Endodermal cell (in vitro differentiated cells): ENCODE measurements around the gene SPAG17. TPM values are rescaled to one million over a fixed set of nuclear protein-coding genes. Genes with fewer than 3 reads are reported as not detected.

ENCODE experiments used
- DNase-seq: peaks from one replicate; pipeline ENCODE4 v3.0.0-alpha.2; 2017
- H3K27ac ChIP-seq: 2 replicates; pipeline ENCODE4 v1.5.1; 2013; ENCODE audit warnings: mild to moderate bottlenecking, low read depth, low read length, moderate library complexity
- H3K27me3 ChIP-seq: 2 replicates; pipeline ENCODE4 v1.6.1; 2013; ENCODE audit warnings: mild to moderate bottlenecking, low read length, moderate library complexity; ENCODE audit not compliant: insufficient read depth, control insufficient read depth, poor library complexity, severe bottlenecking
- H3K36me3 ChIP-seq: 2 replicates; pipeline ENCODE4 v1.7.0; 2013; ENCODE audit warnings: mild to moderate bottlenecking, low read length, moderate library complexity; ENCODE audit not compliant: control insufficient read depth, insufficient read depth
- H3K4me1 ChIP-seq: one replicate; pipeline ENCODE4 v1.7.0; 2013; ENCODE audit warnings: low read length; ENCODE audit not compliant: control insufficient read depth, insufficient read depth
- H3K4me3 ChIP-seq: 2 replicates; pipeline ENCODE4 v1.5.1; 2013; ENCODE audit warnings: mild to moderate bottlenecking, low read length, moderate library complexity
- H3K9ac ChIP-seq: 2 replicates; pipeline ENCODE4 v1.6.1; 2013; ENCODE audit warnings: mild to moderate bottlenecking, low read length, moderate library complexity; ENCODE audit not compliant: poor library complexity, severe bottlenecking; ENCODE audit errors: extremely low read depth
- H3K9me3 ChIP-seq: 2 replicates; pipeline ENCODE4 v1.6.1; 2013; ENCODE audit warnings: mild to moderate bottlenecking, low read length, moderate library complexity; ENCODE audit not compliant: control insufficient read depth
- H3K27ac Mint-ChIP-seq: 2 replicates; pipeline ENCODE4 v1.8.0; 2020; ENCODE audit warnings: mixed read lengths
- H3K27me3 Mint-ChIP-seq: 2 replicates; pipeline ENCODE4 v1.8.0; 2021; ENCODE audit warnings: mild to moderate bottlenecking, mixed read lengths; ENCODE audit not compliant: insufficient read depth
- H3K36me3 Mint-ChIP-seq: 2 replicates; pipeline ENCODE4 v1.8.0; 2020; ENCODE audit warnings: low read depth, mixed read lengths
- H3K4me1 Mint-ChIP-seq: 2 replicates; pipeline ENCODE4 v1.8.0; 2020; ENCODE audit warnings: mixed read lengths
- H3K4me3 Mint-ChIP-seq: 2 replicates; pipeline ENCODE4 v1.8.0; 2020; ENCODE audit warnings: mild to moderate bottlenecking, moderate library complexity, mixed read lengths
- H3K9me3 Mint-ChIP-seq: 2 replicates; pipeline ENCODE4 v1.8.0; 2020; ENCODE audit warnings: mild to moderate bottlenecking, mixed read lengths
- WGBS, 2 experiments: methylation state at CpG; one replicate each; pipeline versions ENCODE4 v1.1.5 to v1.1.7; 2013; ENCODE audit warnings: missing lambda C conversion rate in 2 of 2, mixed read lengths in 1 of 2; ENCODE audit not compliant: insufficient coverage in 1 of 2, insufficient read length in 1 of 2; 5-methylcytosine and 5-hydroxymethylcytosine counted together
- total RNA-seq, 2 donors: library from RNA; stranded (reverse); fragmentation: NEBNext Ultra II Directional in 1 of 2; extraction: Animal tissue kit (Norgen Biotek cat#: 25700) in 1 of 2; gene quantifications; 2 replicates in 1 of 2; 3 replicates in 1 of 2; pipeline ENCODE4 v1.2.1, GENCODE V29; 2021
- TF ChIP-seq, protein P1 (sequence below): fragments of 200-600 bp; sonication (generic); conservative IDR thresholded peaks from 2 replicates; pipeline ENCODE4 v1.5.0; 2021; ENCODE audit warnings: antibody characterized with exemption, mild to moderate bottlenecking

The SPAG17 gene
- total RNA-seq, 2 donors from 2014 or later = 5.0 to 6.3 TPM

DNA sequence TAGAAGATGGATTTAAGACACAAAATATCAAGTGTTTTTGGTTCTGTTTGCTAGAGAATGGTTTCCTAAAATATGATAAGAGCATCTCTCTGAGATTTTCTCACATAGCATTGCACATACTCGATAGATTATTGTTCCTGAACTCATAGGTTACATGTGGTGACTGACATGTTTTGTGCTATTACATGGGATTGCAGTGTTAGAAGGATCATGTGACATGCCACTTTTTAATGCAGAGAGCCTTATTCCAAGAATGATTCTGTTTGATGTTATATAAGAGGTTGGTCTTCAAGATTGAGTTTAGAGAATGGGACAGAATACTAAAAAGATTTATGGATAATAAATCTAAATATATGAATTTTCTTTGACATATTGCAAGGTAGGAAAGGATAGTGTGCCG lies 34.4 kb upstream of the SPAG17 start:
- WGBS, 2 experiments = 98% methylated on average over 2 of the region's 2 CpGs; no CpG with 5 or more reads in 1 of the 2 experiments
- no peak for DNase-seq
- H3K27ac ChIP-seq = no peak overlapping the region
- no peak overlapping the region for H3K27ac Mint-ChIP-seq
- H3K4me1 ChIP-seq = no peaks in the 10 kb centered on the region
- H3K9me3 Mint-ChIP-seq = no peaks in the 10 kb centered on the region
- no peak overlapping the region for H3K4me3 Mint-ChIP-seq
- TF ChIP-seq, protein P1, sequence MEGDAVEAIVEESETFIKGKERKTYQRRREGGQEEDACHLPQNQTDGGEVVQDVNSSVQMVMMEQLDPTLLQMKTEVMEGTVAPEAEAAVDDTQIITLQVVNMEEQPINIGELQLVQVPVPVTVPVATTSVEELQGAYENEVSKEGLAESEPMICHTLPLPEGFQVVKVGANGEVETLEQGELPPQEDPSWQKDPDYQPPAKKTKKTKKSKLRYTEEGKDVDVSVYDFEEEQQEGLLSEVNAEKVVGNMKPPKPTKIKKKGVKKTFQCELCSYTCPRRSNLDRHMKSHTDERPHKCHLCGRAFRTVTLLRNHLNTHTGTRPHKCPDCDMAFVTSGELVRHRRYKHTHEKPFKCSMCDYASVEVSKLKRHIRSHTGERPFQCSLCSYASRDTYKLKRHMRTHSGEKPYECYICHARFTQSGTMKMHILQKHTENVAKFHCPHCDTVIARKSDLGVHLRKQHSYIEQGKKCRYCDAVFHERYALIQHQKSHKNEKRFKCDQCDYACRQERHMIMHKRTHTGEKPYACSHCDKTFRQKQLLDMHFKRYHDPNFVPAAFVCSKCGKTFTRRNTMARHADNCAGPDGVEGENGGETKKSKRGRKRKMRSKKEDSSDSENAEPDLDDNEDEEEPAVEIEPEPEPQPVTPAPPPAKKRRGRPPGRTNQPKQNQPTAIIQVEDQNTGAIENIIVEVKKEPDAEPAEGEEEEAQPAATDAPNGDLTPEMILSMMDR = no peak
- no peak overlapping the region for H3K4me3 ChIP-seq
- no peaks in the 10 kb centered on the region for H3K27me3 Mint-ChIP-seq
- H3K27me3 ChIP-seq = no peaks in the 10 kb centered on the region
- H3K9me3 ChIP-seq = no peaks in the 10 kb centered on the region
- no peaks in the 10 kb centered on the region for H3K36me3 ChIP-seq
- no peaks in the 10 kb centered on the region for H3K36me3 Mint-ChIP-seq
- no peaks in the 10 kb centered on the region for H3K4me1 Mint-ChIP-seq
- no peak overlapping the region for H3K9ac ChIP-seq

DNA sequence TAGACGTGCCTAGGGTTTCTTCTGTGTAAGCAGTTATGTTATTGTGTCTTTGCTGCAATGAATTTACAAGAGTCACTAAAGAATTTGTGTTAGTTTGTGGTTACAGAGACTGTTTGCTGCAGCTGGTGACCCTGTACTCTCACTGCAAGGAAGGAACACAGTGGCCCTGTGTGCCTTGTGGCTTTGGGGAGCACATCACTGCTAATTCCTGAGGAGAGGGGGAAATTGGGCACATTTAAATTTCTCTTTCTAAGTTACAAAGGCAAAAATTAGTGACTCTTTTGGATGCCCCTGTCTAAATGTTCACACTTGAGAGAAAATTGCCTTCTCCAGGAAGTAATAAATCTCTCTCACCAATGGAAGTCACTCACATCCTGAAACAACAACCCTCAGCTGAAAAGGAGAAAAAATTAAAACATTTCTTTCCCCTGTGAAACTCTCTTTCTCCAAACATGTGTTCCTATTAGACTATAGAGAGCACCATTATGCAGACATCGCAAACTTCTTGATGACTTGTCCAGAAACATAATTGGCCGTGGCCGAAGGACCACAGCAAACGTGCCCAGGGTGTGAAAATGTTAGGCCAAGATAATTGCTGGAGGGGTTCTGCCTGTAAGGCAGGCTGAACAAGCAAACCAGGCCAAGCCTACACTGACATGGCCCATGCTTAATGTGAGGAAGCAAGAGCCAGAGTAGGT lies 32.3 kb upstream of the SPAG17 start:
- Histone ChIP-seq H3K4me1 (no peaks in the 10 kb centered on the region), H3K27ac (no peak overlapping the region), H3K9ac (no peak overlapping the region), H3K9me3 (no peaks in the 10 kb centered on the region), H3K36me3 (no peaks in the 10 kb centered on the region), H3K27me3 (no peaks in the 10 kb centered on the region), H3K4me3 (no peak overlapping the region)
- Mint-ChIP-seq H3K27ac (no peak overlapping the region), H3K36me3 (no peaks in the 10 kb centered on the region), H3K4me1 (no peaks in the 10 kb centered on the region), H3K9me3 (no peaks in the 10 kb centered on the region), H3K27me3 (no peaks in the 10 kb centered on the region), H3K4me3 (no peak overlapping the region)
- TF ChIP-seq, protein P1 = no peak
- no peak for DNase-seq
- WGBS, 2 experiments = 67 to 73% methylated on average over 3 to 5 of the region's 5 CpGs

DNA sequence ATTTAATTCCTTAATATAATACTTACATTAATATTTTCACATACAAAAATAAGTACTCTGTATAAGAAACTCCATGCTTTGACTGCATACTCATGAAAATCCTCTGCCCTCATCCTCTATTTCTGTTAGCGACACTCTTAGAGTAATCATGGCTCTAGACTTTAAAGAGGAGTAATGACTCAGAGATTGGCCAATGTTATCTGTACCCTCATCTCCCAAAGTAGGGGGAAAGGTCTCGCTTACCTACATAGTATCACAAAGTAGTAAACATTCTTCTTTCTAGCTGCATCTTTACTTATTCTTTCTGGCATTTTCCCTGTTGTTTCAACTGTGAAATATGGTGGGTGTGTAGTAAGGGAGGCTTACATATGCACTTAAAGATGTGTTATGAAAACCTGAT lies 29.8 kb upstream of the SPAG17 start:
- H3K9me3 ChIP-seq = no peaks in the 10 kb centered on the region
- DNase-seq = no peak
- TF ChIP-seq, protein P1 = no peak
- no peaks in the 10 kb centered on the region for H3K4me1 ChIP-seq
- H3K9ac ChIP-seq = no peak overlapping the region
- H3K36me3 ChIP-seq = no peaks in the 10 kb centered on the region
- no peaks in the 10 kb centered on the region for H3K36me3 Mint-ChIP-seq
- no peak overlapping the region for H3K27ac Mint-ChIP-seq
- H3K4me1 Mint-ChIP-seq = no peaks in the 10 kb centered on the region
- no peaks in the 10 kb centered on the region for H3K9me3 Mint-ChIP-seq
- no peak overlapping the region for H3K27ac ChIP-seq
- H3K4me3 ChIP-seq = no peak overlapping the region
- no peak overlapping the region for H3K4me3 Mint-ChIP-seq
- no peaks in the 10 kb centered on the region for H3K27me3 ChIP-seq
- 83 to 92% methylated on average over 1 to 2 of the region's 2 CpGs for WGBS, 2 experiments
- no peaks in the 10 kb centered on the region for H3K27me3 Mint-ChIP-seq
